GM10266 (cell line): ENCODE results near the gene BYSL.

Experiments used
- DNase-seq: peaks from one replicate; pipeline ENCODE4 v3.0.0; 2012; ENCODE audit errors: extremely low spot score
- CTCF ChIP-seq: IDR thresholded peaks from 2 replicates; pipeline ENCODE4 v1.5.1; 2012; ENCODE audit warnings: mild to moderate bottlenecking, low read depth; ENCODE audit not compliant: control insufficient read depth, insufficient read depth; ENCODE audit errors: missing control alignments

Gene BYSL

GRCh38 chr6:41932378-41932777 lies 11.1 kb downstream of the BYSL start:
- DNase-seq: no peak
- no peak for TF ChIP-seq CTCF

- DNase-seq: no peak
- no peak for TF ChIP-seq CTCF
These were observed 13.2 kb downstream of the BYSL start for GRCh38 chr6:41934278-41935192.

DNA sequence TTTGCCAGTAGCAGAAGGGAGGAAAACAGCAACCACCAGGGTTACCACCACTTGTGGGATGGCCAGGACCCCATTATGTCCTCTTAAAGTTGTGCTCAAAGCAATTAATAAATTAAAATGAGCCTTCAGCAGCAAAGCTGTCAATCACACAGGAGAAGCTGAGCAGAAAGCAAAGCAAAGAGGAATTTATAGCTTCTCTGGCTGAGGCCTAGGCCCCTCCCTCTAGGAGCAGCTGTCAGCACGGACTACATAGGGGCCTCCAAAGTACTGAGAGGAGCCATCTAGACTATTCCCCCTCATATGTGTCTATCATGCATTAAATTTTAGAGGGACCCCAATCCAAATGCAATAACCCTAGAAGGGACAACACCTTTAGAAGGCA lies 13.9 kb downstream of the BYSL start:
- no peak for DNase-seq
- TF ChIP-seq CTCF: no peak

DNA sequence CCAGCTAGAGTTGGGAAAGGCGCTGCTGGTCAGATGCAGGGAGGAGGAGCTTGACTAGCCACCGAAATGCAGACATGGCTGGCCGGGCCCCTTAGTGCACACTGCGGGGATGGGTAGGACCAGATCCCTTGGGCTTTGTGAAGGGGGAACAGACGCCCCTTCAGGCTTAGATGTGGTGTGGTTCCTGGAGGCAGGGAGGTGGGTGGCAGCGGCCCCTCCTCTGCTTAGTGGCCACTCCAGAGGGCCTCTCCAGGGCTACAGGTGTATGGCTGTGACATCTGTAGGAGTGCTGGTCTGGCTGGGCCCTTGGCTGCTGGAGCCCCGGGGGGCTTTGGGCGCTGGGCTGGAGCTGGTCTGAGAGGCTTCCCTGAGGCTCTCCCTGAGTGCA lies 14.4 kb downstream of the BYSL start:
- no peak for DNase-seq

DNA sequence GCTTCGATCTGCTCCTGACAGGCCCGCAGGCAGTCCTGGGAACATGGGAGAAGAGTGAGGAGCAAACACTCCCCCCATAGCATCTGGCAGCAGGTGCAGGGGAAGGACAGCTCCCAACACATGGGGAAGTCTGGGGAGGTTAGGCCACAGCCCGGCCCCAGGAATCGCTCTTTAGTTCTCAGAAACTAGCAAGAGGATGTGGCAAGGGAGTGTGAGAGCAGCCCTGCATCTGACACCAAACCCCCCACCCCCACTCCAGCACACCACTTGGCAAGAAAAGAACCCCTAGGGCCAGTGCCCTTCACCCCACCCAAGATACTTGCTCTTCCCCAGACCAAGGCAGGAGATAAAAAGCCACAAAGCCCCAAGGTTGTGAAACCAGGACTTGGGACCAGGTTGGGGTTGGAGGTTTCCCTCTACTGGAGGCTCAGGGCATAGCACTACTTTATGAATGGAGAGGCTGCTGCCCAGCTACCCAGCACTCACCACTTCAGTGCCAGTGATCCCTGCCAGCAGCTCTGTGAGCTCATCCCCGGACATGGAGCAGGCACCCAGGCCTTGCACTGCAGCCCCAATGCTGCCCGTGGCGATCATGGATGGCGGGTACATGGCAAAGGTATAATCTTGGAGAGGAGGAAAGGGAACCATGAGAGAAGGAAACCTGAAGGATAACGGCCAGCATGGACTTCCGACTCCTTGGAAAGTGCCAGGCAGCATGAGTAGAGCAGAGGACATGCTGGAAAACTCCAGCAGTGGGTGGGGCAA lies 15.0 kb downstream of the BYSL start:
- TF ChIP-seq CTCF: peak; percentile 83
- DNase-seq: peak; percentile 70

More for the DNA sequence above, 14.4 kb downstream of the BYSL start:
- TF ChIP-seq CTCF: no peak

GRCh38 chr6:41937472-41937860 lies 16.2 kb downstream of the BYSL start:
- DNase-seq: no peak
- no peak for TF ChIP-seq CTCF

- TF ChIP-seq CTCF: no peak
- DNase-seq: no peak
These were observed 16.7 kb downstream of the BYSL start for GRCh38 chr6:41937861-41938574.
